Endothelial cell of umbilical vein (primary cell): Measurements from ENCODE around the gene RNF125. TPM values are rescaled to one million over a fixed set of nuclear protein-coding genes. Genes with fewer than 3 reads are reported as not detected.

Experiments used
- BruUV-seq: library from RNA; stranded (reverse); fragments of 400-500 nt; replicated peaks from 2 replicates; lab custom pipeline; 2021; lab: Mats Ljungman, UMichigan
- CTCF ChIA-PET: fragments of 300-600, 350-600 bp; sonication (Branson Sonifier 250); formaldehyde crosslinking; loops from one replicate; lab custom pipeline; 2021; ENCODE audit warnings: antibody characterized with exemption, inconsistent platforms; lab: Charles Lee
- POLR2A ChIA-PET: fragments of 300-600, 350-600 bp; sonication (Branson Sonifier 250); formaldehyde crosslinking; loops from one replicate; lab custom pipeline; 2021; ENCODE audit warnings: antibody characterized with exemption, inconsistent platforms; lab: Charles Lee
- DNase-seq: peaks from one replicate; pipeline ENCODE4 v3.0.0-alpha.2; 2011; ENCODE audit warnings: low read depth, low spot score
- FAIRE-seq: peaks from 2 replicates; lab custom pipeline; 2011; peaks lifted over from hg19 to GRCh38; lab: Jason Lieb, UNC
- H2AFZ ChIP-seq: 2 replicates; pipeline ENCODE4 v1.6.0; 2012; ENCODE audit warnings: low read depth, low read length, control low read depth, inconsistent platforms
- H3K27ac ChIP-seq: 2 replicates; pipeline ENCODE4 v1.5.1; 2011; ENCODE audit warnings: low read depth, mild to moderate bottlenecking, control low read depth, low read length, moderate library complexity; ENCODE audit not compliant: insufficient read depth
- H3K27me3 ChIP-seq, 2 experiments: 2 replicates each; pipeline versions ENCODE4 v1.6.0 to v1.6.1; 2011; ENCODE audit warnings: low read length in 2 of 2, mixed read lengths in 1 of 2; ENCODE audit not compliant: control insufficient read depth in 2 of 2, insufficient read depth in 2 of 2
- H3K36me3 ChIP-seq, 2 experiments: 2 replicates in 1 of 2; 3 replicates in 1 of 2; pipeline ENCODE4 v1.5.1; 2011; ENCODE audit warnings: low read length in 2 of 2, mild to moderate bottlenecking in 1 of 2, moderate library complexity in 1 of 2; ENCODE audit not compliant: control insufficient read depth in 2 of 2, insufficient read depth in 2 of 2; ENCODE audit errors: extremely low read depth in 1 of 2
- H3K4me1 ChIP-seq: 3 replicates; pipeline ENCODE4 v1.5.1; 2011; ENCODE audit warnings: mild to moderate bottlenecking, low read length; ENCODE audit not compliant: control insufficient read depth, insufficient read depth; ENCODE audit errors: extremely low read depth
- H3K4me2 ChIP-seq: 2 replicates; pipeline ENCODE4 v1.6.1; 2011; ENCODE audit warnings: low read length, control low read depth, mixed read lengths; ENCODE audit not compliant: insufficient read depth
- H3K4me3 ChIP-seq, 3 experiments: fragments of 200-600 bp in 1 of 3; sonication (generic), shearing (Covaris generic) in 1 of 3; replicated peaks in 1 of 3; 2 replicates each; pipeline ENCODE4 v1.5.1; 2011 to 2016; ENCODE audit warnings: control low read depth in 3 of 3, low read length in 3 of 3, mild to moderate bottlenecking in 2 of 3, inconsistent platforms in 1 of 3, low read depth in 1 of 3, moderate library complexity in 1 of 3; ENCODE audit not compliant: insufficient read depth in 1 of 3
- H3K79me2 ChIP-seq: 2 replicates; pipeline ENCODE4 v1.6.0; 2012; ENCODE audit warnings: low read length, inconsistent platforms; ENCODE audit not compliant: control insufficient read depth, insufficient read depth
- H3K9ac ChIP-seq: replicated peaks from 2 replicates; pipeline ENCODE3; 2011; ENCODE audit warnings: low read length, control low read depth; ENCODE audit not compliant: insufficient read depth; ENCODE audit errors: extremely low read depth
- H3K9me1 ChIP-seq: replicated peaks from 3 replicates; pipeline ENCODE4 v1.6.0; 2011; ENCODE audit warnings: mild to moderate bottlenecking, low read length; ENCODE audit not compliant: control insufficient read depth, insufficient read depth; ENCODE audit errors: extremely low read depth
- H3K9me3 ChIP-seq: replicated peaks from 2 replicates; pipeline ENCODE4 v1.5.1; 2012; ENCODE audit warnings: low read length, inconsistent platforms; ENCODE audit not compliant: control insufficient read depth, insufficient read depth
- H4K20me1 ChIP-seq: replicated peaks from 2 replicates; pipeline ENCODE3; 2011; ENCODE audit warnings: mild to moderate bottlenecking, low read length; ENCODE audit not compliant: control insufficient read depth, insufficient read depth; ENCODE audit errors: extremely low read depth
- CTCF ChIP-seq, 2 donors: IDR thresholded peaks; 1 replicate in 1 of 2; 2 replicates in 1 of 2; pipeline ENCODE4 v1.5.1; 2011; ENCODE audit warnings: low read length in 2 of 2, mild to moderate bottlenecking in 2 of 2, moderate library complexity in 2 of 2, control low read depth in 1 of 2, inconsistent platforms in 1 of 2, low read depth in 1 of 2; ENCODE audit not compliant: insufficient read depth in 1 of 2; ENCODE audit errors: extremely low read depth in 1 of 2
- EZH2 ChIP-seq: IDR thresholded peaks from 2 replicates; pipeline ENCODE4 v1.6.1; 2012; ENCODE audit warnings: borderline replicate concordance, low read depth, mild to moderate bottlenecking, moderate library complexity, low read length, inconsistent platforms; ENCODE audit not compliant: severe bottlenecking
- FOS ChIP-seq: IDR thresholded peaks from 2 replicates; pipeline ENCODE4 v1.6.1; 2011; ENCODE audit warnings: mild to moderate bottlenecking, low read length, moderate library complexity, borderline replicate concordance; ENCODE audit not compliant: insufficient read depth
- GATA2 ChIP-seq: IDR thresholded peaks from 2 replicates; pipeline ENCODE4 v1.7.0; 2011; ENCODE audit warnings: low read depth, mild to moderate bottlenecking, moderate library complexity, mixed read lengths, low read length; ENCODE audit not compliant: insufficient read length, insufficient read depth
- JUN ChIP-seq: IDR thresholded peaks from 2 replicates; pipeline ENCODE4 v1.6.1; 2011; ENCODE audit warnings: borderline replicate concordance, low read depth; ENCODE audit not compliant: insufficient read length, insufficient read depth
- MYC ChIP-seq: IDR thresholded peaks from one replicate; pipeline ENCODE4 v1.6.1; 2011; ENCODE audit warnings: mild to moderate bottlenecking, low read depth, low read length
- POLR2A ChIP-seq: IDR thresholded peaks from 2 replicates; pipeline ENCODE4 v1.6.1; 2012; ENCODE audit warnings: low read depth, mild to moderate bottlenecking, control low read depth, low read length
- POLR2AphosphoS5 ChIP-seq: IDR thresholded peaks from 2 replicates; pipeline ENCODE4 v1.6.1; 2012; ENCODE audit warnings: low read depth, mild to moderate bottlenecking, control low read depth, low read length, moderate library complexity; ENCODE audit not compliant: insufficient read depth
- dilution Hi-C: fragments of 300-500 bp; cut with MboI; formaldehyde crosslinking; loops from one replicate; pipeline ENCODE4 v1.15.0; 2019; ENCODE audit warnings: low sequenced_read_pairs; ENCODE audit not compliant: extremely low pct_ligation_motif_present
- intact Hi-C: fragments of 100-400 bp; cut with micrococcal nuclease; formaldehyde crosslinking; loops from one replicate; pipeline ENCODE4 v1.10.0; 2022
- polyA plus RNA-seq, 4 experiments: library from polyadenylated mRNA; depleted of rRNA in 3 of 4; stranded (reverse) in 3 of 4; unstranded in 1 of 4; fragments of >200 nt; gene quantifications; 2 replicates each; pipeline versions ENCODE4 v1.2.1 to v1.2.3, GENCODE V29; 2011 to 2012; ENCODE audit warnings: missing spikeins in 1 of 4
- total RNA-seq: library from RNA; stranded (reverse); gene quantifications from 2 replicates; pipeline ENCODE4 v1.2.3, GENCODE V29; 2021
- TF ChIP-seq, protein P1 (sequence below): IDR thresholded peaks from 2 replicates; pipeline ENCODE4 v1.6.1; 2011; ENCODE audit not compliant: insufficient read depth, insufficient read length

RNF125 gene
- total and polyA plus RNA-seq, 2 donors (not counting 3 experiments of a cell fraction or from before 2014, with no cell fraction given) = 0.73 to 1.3 TPM

DNA sequence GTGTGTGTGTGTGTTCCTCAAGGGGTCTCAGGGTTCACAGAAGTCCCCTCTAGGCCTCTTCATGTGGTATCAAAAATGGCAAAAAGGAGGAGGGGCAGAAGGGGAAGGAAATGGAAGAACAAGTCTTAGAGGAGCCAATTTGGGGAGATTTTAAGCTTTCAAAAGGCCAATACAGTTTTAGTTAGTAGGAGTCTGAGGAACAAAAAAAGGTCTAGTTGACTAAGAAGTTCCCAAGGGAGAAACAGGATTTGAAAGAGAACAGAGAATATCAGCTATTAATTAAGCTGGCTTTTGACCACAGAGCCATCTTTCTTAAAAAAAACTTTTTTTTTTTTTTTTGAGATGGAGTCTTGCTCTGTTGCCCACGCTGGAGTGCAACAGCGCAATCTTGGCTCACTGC lies 7.1 kb downstream of the RNF125 start:
- no peaks in the 10 kb centered on the region for H3K27me3 ChIP-seq
- ChIA-PET POLR2A (no interaction called here), CTCF (interaction anchor here (1.1 to 2.2 kb wide), 3 partner anchors 11 to 47 kb away, joined by 3 to 8 read pairs (median 5); no protein-coding TSS in a partner anchor)
- no peaks in the 10 kb centered on the region for H3K9me1 ChIP-seq
- dilution Hi-C loops (no loop called here), intact Hi-C loops (no loop called here)
- FAIRE-seq = no peak
- no peaks in the 10 kb centered on the region for H4K20me1 ChIP-seq
- no peak overlapping the region for H3K27ac ChIP-seq
- H3K4me1 ChIP-seq = no peaks in the 10 kb centered on the region
- no peak overlapping the region for H2AFZ ChIP-seq
- H3K79me2 ChIP-seq = no peaks in the 10 kb centered on the region
- TF ChIP-seq JUN (no peak), POLR2A (no peak), FOS (no peak), GATA2 (no peak), EZH2 (no peak), MYC (no peak), CTCF (IDR thresholded peaks at IDR 0.05; ENCODE audit: extremely low read depth in 1 of 2, insufficient read depth in 1 of 2, low read depth in 1 of 2, low read length in 2 of 2) (no peak), POLR2AphosphoS5 (no peak)
- TF ChIP-seq, protein P1, sequence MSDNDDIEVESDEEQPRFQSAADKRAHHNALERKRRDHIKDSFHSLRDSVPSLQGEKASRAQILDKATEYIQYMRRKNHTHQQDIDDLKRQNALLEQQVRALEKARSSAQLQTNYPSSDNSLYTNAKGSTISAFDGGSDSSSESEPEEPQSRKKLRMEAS = no peak
- no peak overlapping the region for H3K4me2 ChIP-seq
- no peak overlapping the region for H3K9ac ChIP-seq
- H3K4me3 ChIP-seq = no peak overlapping the region
- H3K9me3 ChIP-seq = no peaks in the 10 kb centered on the region
- no peaks in the 10 kb centered on the region for H3K36me3 ChIP-seq
- no peak for DNase-seq
- BruUV-seq = no TSS peak
